K562 treated with DMSO at 1 percent for 12 hours (cell line): Measurements from ENCODE around the gene TSTD1. TPM values are rescaled to one million over a fixed set of nuclear protein-coding genes. Genes with fewer than 3 reads are reported as not detected.

ENCODE experiments used
- total RNA-seq: library from RNA; unstranded; fragments of 300-600 nt; gene quantifications from 2 replicates; pipeline ENCODE4 v1.2.3, GENCODE V29; 2022; ENCODE audit not compliant: insufficient read depth

TSTD1 gene, protein sequence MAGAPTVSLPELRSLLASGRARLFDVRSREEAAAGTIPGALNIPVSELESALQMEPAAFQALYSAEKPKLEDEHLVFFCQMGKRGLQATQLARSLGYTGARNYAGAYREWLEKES
- 2.0 TPM in 1 of 2 replicates, not detected in the other for total RNA-seq

DNA sequence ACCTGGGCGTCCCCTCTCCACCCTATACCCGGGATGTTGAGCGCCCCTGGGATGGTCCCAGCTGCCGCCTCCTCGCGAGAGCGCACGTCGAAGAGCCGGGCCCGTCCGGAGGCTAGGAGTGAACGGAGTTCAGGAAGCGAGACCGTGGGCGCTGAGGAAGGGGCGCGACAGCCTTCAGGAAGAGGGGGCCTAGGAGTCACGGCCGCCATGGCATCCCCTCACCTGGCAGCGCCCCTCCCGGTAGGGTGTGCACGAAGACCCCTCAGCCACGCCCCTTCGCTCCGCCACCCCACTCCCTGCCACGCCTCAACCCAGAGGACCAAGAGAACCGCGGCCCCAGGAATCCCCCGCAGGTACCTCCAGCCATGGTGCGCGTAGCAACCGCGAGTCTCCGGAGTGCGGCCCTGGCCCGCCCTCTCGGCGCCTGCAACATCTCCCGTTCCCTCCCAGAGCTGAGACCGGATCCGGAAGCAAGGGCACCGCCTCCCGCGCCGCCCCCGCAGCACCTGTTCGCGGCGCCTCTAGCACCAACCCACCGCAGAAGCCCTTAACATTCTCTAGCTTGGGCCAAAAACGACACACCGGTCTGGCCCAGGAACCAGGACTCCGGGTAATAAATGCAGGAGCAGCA, at the start of gene TSTD1:
Gene TSTD1, minus strand, starts transcription at position 442 of the 631 bp plus-strand sequence. Its CDS starts 75 bp downstream, at position 367.

DNA sequence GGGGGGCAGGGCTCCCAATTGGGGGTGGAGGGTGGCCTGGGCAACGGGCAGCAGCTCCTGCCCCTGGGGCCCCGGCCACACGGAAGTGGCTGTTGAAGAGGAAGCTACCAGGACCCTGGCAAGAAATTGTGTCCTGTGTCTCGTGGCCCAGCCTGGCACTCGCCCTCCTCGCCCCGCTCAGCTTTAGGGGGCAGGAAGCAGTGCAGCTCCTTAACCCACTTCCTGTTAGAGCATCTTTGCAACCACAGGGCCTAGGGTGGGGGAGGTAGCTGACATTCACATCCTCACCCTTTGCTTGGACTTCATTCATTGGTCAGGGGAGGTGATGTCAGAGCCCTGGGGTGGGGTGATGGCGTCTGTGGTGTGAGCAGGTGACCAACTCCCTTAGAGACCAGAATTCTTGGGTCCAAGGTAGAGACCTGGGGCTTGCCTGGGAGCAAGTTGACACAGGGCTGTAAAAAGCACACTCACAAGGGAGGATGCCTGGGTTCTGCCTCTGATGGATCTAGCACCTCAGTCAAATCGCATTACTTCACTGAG, 31.0 kb upstream of the TSTD1 start, which contains the start of gene ARHGAP30:
Gene ARHGAP30, minus strand, starts transcription at position 161 of the 540 bp plus-strand sequence. CDS start 267 bp downstream, outside the sequence.

DNA sequence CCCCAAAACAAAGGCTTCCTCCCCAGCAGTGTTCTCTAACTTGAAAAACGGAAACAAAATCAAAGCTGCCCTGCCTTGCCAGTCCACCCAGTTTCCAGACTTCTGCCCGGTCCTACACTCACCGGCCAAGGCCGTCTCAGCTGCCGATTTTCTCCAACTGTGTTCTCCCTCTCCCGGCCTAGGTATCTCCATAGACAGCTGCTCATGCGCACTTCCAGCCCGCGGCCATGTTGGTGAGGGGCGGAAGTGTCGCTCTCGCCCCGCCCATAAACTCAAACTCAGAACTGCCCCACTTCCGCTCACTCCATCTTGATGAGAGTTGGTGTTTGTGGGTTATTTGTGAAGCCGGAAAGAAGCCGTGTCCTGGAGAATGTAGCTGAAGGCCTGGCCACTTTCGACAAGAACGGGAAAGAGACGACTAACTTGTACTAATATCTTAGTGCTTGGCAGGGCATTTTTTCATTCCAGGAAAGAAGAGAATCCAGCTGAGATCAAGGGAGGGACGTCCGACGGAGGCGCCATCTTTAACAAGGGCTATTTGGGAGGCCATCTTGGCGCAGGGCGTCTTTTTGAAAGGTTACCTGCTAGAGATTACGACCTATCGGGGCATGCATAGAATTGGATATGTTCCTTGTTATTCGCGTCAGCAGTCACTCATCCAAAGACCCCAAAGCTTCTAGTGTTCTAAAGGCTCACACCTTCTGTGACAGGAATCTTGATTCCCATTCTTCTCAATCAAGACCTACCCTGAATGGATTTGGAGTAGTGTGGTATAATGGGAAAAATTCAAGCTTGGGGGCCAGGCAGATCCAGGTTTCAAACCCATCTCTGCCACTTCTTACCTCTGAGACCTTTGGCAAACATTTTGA, 7.2 kb upstream of the TSTD1 start, which contains the start of gene USF1:
Gene USF1, minus strand, starts transcription at position 242 of the 869 bp plus-strand sequence. CDS start 2,702 bp downstream, outside the sequence.

DNA sequence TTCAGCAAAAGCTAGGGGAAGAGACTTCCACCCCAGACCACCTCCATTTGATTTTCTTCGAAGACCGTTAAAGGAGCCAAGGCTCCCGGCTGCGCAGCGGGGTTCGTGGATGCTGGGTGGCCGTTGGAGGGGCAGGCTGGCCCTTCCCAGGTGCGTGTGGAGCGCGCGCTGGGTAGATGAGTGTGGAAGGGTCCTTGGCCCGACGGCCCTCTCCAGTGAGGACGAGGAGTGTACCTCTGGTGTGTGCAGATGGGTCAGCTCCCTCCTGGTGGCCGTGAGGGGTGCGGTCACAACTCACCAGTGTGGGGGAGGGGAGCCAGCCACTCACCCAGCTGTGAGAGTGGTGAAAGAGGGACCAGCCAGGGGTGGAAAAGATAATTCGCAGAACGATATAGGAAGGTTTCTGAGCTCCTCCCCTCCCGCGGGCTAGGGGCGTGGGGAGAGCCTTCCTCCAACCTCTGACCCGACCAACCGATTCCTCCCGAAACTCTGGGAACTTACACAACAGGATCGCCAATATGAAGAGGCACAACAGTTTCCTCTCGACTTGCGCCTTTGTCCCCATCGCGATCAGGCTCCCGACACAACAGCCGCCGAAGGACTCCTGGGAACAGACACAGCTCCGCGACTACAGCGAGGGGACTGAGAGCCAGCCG, 18.1 kb downstream of the TSTD1 start, which contains the start of gene F11R:
Gene F11R, minus strand, starts transcription at position 644 of the 656 bp plus-strand sequence. Its CDS starts 79 bp downstream, at position 565.

Other genes with a start within 250 kb of the TSTD1 start
- gene LY9, start 242.8 kb downstream of the TSTD1 start, total RNA-seq, result not detected in 2 replicates
- gene CD244, start 176.1 kb downstream of the TSTD1 start, total RNA-seq, result not detected in 2 replicates
- not detected in 2 replicates for gene ITLN1, start 153.8 kb downstream of the TSTD1 start, total RNA-seq
- gene ITLN2, start 84.2 kb downstream of the TSTD1 start, total RNA-seq, result not detected in 2 replicates
- gene F11R, start 17.8 kb downstream of the TSTD1 start, total RNA-seq, result 30.3 and 70.7 TPM in 2 replicates
- gene USF1, start 7.0 kb upstream of the TSTD1 start, total RNA-seq, result 60.5 and 62.8 TPM in 2 replicates
- gene ARHGAP30, start 30.9 kb upstream of the TSTD1 start, total RNA-seq, result not detected in 2 replicates
- not detected in 2 replicates for gene NECTIN4, start 50.6 kb upstream of the TSTD1 start, total RNA-seq
- not detected in 2 replicates for gene KLHDC9, start 59.4 kb upstream of the TSTD1 start, total RNA-seq
- 159 and 181 TPM in 2 replicates for gene PFDN2, start 79.1 kb upstream of the TSTD1 start, total RNA-seq
- 33.4 and 47.9 TPM in 2 replicates for gene NIT1, start 79.1 kb upstream of the TSTD1 start, total RNA-seq
- 21.0 and 35.0 TPM in 2 replicates for gene DEDD, start 93.7 kb upstream of the TSTD1 start, total RNA-seq
- gene UFC1, start 115.0 kb upstream of the TSTD1 start, total RNA-seq, result 87.4 and 100 TPM in 2 replicates
- 19.1 and 27.5 TPM in 2 replicates for gene USP21, start 120.5 kb upstream of the TSTD1 start, total RNA-seq
- 29.1 and 35.6 TPM in 2 replicates for gene PPOX, start 127.5 kb upstream of the TSTD1 start, total RNA-seq
- 64.7 and 86.5 TPM in 2 replicates for gene B4GALT3, start 138.5 kb upstream of the TSTD1 start, total RNA-seq
- 1.3 and 1.7 TPM in 2 replicates for gene ADAMTS4, start 160.1 kb upstream of the TSTD1 start, total RNA-seq
- gene NDUFS2, start 163.4 kb upstream of the TSTD1 start, total RNA-seq, result 91.5 and 101 TPM in 2 replicates
- gene FCER1G, start 176.3 kb upstream of the TSTD1 start, total RNA-seq, result 3.5 TPM in 1 of 2 replicates, not detected in the other
- gene APOA2, start 184.7 kb upstream of the TSTD1 start, total RNA-seq, result not detected in 2 replicates
- gene TOMM40L, start 187.1 kb upstream of the TSTD1 start, total RNA-seq, result 15.8 and 16.9 TPM in 2 replicates
- gene NR1I3, start 199.2 kb upstream of the TSTD1 start, total RNA-seq, result not detected in 2 replicates
- not detected in 2 replicates for gene PCP4L1, start 219.8 kb upstream of the TSTD1 start, total RNA-seq